Measurements from ENCODE around the gene BNIP3. TPM values are rescaled to one million over a fixed set of nuclear protein-coding genes. Genes with fewer than 3 reads are reported as not detected.

The BNIP3 gene
- total and polyA plus RNA-seq, 2 donors (not counting 3 experiments of a cell fraction or from before 2014, with no cell fraction given), result 51.4 to 53.3 TPM

- H3K4me1 ChIP-seq (ENCODE audit: control insufficient read depth, extremely low read depth, insufficient read depth, low read length), result peaks cover 41% of the 10 kb centered on the region
- DNase-seq (ENCODE audit: low read depth, low spot score) (no peak), FAIRE-seq (no peak)
- no peak overlapping the region for H3K9ac ChIP-seq (replicated peaks; ENCODE audit: extremely low read depth, insufficient read depth, low read length)
- H3K36me3 ChIP-seq (ENCODE audit: control insufficient read depth in 2 of 2, extremely low read depth in 1 of 2, insufficient read depth in 2 of 2, low read length in 2 of 2), result no peaks in the 10 kb centered on the region
- H3K27ac ChIP-seq (ENCODE audit: insufficient read depth, low read depth, low read length), result no peak overlapping the region
- H3K27me3 ChIP-seq (ENCODE audit: control insufficient read depth in 2 of 2, insufficient read depth in 2 of 2, low read length in 2 of 2), result no peaks in the 10 kb centered on the region
- intact Hi-C loops (cut with micrococcal nuclease), result no loop called here
- no TSS peak for BruUV-seq (replicated peaks)
- TF ChIP-seq JUN (IDR thresholded peaks at IDR 0.05; ENCODE audit: borderline replicate concordance, insufficient read depth, insufficient read length, low read depth), result no peak
- no peak for TF ChIP-seq MYC (IDR thresholded peaks at IDR 0.05; ENCODE audit: low read depth, low read length)
- no peak for TF ChIP-seq CTCF (IDR thresholded peaks at IDR 0.05; ENCODE audit: extremely low read depth in 1 of 2, insufficient read depth in 1 of 2, low read depth in 1 of 2, low read length in 2 of 2)
- no peak for TF ChIP-seq GATA2 (IDR thresholded peaks at IDR 0.05; ENCODE audit: insufficient read depth, insufficient read length, low read depth, low read length)
- no peak for TF ChIP-seq FOS (IDR thresholded peaks at IDR 0.05; ENCODE audit: borderline replicate concordance, insufficient read depth, low read length)
- no peak for TF ChIP-seq POLR2A (IDR thresholded peaks at IDR 0.05; ENCODE audit: low read depth, low read length)
- no peak for TF ChIP-seq POLR2AphosphoS5 (IDR thresholded peaks at IDR 0.05; ENCODE audit: insufficient read depth, low read depth, low read length)
- no peak for TF ChIP-seq MAX (IDR thresholded peaks at IDR 0.05; ENCODE audit: insufficient read depth, insufficient read length)
- no peak for TF ChIP-seq EZH2 (IDR thresholded peaks at IDR 0.05; ENCODE audit: borderline replicate concordance, low read depth, low read length, severe bottlenecking)
- no peaks in the 10 kb centered on the region for H3K9me3 ChIP-seq (replicated peaks; ENCODE audit: control insufficient read depth, insufficient read depth, low read length)
- no peak overlapping the region for H2AFZ ChIP-seq (ENCODE audit: low read depth, low read length)
- H3K4me2 ChIP-seq (ENCODE audit: insufficient read depth, low read length), result no peak overlapping the region
- dilution Hi-C loops (cut with MboI; ENCODE audit: extremely low pct_ligation_motif_present, low sequenced_read_pairs), result no loop called here
- ChIA-PET CTCF (interaction anchor here (1.4 kb wide), 1 partner anchor 16 kb away, joined by 5 read pairs; no protein-coding TSS in a partner anchor), POLR2A (no interaction called here)
- peaks cover 2% of the 10 kb centered on the region for H4K20me1 ChIP-seq (replicated peaks; ENCODE audit: control insufficient read depth, extremely low read depth, insufficient read depth, low read length)
- H3K4me3 ChIP-seq (replicated peaks in 1 of 3; ENCODE audit: insufficient read depth in 1 of 3, low read depth in 1 of 3, low read length in 3 of 3), result no peak overlapping the region
- no peaks in the 10 kb centered on the region for H3K9me1 ChIP-seq (replicated peaks; ENCODE audit: control insufficient read depth, extremely low read depth, insufficient read depth, low read length)
- H3K79me2 ChIP-seq (ENCODE audit: control insufficient read depth, insufficient read depth, low read length), result peaks cover 99% of the 10 kb centered on the region
These were observed 54.8 kb downstream of the BNIP3 start for GRCh38 chr10:131926743-131927595.

All from endothelial cell of umbilical vein (primary cell).